COLO668 (cell line): Measurements from ENCODE around the gene PGAP6.
"Not testable (repeated sequence)": the region's sequence is repeated elsewhere in the genome, so short reads cannot be mapped to it uniquely, and the experiment has no call there.

Experiments
- DNase-seq: peaks from one replicate; lab custom pipeline; 2025; ENCODE audit not compliant: unreplicated experiment; lab: John Stamatoyannopoulos, UW

Gene PGAP6

DNA sequence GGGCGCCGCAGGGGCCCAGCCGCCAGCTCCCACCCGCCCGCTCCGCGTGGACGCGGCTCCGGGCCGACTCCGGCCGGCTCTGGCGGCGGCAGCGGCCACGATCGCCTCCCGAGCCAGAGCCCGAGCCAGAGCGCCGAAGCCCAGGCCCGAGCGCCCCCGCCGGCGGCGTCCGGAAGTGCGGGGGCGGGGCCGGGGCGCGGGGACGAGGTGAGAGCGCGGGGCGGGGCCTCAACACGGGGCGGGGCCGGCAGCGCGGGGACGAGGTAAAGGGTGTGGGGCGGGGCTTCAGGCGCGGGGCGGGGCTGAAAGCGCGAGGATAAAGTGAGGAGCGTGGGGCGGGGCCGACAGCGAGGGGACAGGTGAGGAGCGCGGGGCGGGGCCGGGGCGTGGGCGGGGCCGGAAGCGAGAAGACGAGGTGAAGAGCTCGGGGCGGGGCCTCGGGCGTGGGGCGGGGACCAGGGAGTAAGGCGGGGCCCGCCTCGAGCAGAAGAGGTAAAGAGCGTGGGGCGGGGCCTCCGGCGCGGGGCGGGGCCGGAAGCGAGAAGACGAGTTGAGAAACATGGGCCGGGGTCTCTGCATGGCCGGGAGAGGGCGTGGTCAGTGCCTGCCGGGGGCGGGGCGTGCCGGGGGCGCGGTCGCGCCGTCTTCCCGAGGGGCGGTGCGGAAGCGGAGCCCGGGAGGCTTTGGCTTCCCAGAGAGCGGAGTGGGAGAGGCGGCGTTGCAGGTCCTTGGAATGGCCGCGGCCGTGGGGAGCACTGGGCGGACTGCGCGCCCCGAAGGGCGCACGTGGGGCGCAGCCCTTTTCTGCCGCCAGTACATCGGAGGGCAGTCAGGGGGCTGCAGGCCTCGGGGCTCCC, 29.0 kb downstream of the PGAP6 start, which contains the start of gene AXIN1:
Gene AXIN1, minus strand, starts transcription at position 177 of the 857 bp plus-strand sequence. CDS start 5,698 bp downstream, outside the sequence.
- DNase-seq, result peak; percentile 99

DNA sequence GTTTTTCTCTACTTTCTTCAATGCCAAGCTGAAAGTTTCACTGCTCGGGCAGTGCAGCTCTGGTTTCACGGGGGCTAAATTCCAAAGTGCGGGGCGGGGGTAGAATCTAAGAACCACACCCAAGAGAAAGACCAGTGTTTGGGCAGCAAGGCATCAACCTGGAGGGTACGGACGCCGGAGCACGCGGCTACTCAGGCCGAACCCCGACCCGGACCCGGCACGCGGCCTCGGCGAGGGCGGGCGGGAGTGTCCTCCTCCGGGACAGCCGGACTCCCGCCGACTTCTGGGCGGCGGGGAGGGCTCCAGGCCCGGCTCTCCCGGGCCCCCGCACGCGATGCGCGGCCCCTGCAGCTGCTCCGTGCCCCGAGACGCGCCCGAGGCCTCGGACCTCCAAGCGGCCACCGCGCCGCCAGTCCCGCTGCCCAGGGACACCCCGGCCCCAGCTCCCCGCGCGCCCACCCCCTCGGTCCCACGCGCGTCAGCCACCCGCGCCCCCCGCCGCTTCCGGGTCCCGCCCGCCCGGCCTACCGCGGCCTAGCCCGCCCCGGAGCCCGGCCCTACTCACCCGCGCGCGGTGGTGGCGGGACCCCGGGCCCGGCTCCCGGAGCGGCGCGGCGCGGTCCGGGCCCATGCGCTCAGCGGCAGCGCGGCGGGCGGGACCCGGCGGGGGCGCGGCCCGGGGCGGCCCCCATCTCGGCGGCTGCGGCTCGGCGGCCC, 29.8 kb downstream of the PGAP6 start:
- DNase-seq, result peak; percentile 58

DNA sequence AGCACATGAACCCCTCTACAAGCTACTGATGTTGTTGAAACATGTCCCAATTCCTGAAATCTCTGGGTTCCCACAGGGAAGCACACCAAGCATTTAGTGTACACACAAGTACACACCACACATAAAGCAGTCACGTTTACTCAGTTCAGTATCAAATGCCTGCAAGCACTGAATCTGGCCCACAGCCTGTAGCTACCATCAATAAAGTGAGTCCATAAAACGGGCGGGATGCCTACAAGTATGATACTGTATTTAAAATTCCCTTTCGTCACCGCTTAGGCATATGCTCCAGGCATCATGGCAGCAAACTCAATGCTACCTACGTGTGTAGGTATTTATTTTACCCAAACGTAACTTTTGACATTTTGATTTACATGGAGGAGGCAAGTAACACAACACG, 31.6 kb downstream of the PGAP6 start:
- DNase-seq, result no peak

DNA sequence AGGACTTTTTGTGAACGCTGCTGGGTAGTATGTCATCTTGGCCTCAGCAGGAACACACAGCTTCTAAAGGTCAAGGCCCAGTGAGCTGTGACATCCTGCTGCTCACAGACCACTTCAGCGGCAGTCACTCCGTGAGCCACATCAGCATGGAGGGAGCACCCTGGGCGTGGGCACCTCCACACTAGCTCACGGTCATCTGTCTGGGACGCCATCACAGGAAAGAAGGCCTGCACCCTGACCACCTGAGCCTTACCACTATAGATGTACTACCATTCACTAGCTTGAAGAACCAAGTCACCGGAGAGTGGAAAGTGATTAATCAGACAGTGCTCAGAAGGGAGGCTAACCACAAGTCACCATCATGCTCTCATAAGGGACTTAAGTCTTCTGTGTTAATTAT, 32.6 kb downstream of the PGAP6 start:
- no peak for DNase-seq

DNA sequence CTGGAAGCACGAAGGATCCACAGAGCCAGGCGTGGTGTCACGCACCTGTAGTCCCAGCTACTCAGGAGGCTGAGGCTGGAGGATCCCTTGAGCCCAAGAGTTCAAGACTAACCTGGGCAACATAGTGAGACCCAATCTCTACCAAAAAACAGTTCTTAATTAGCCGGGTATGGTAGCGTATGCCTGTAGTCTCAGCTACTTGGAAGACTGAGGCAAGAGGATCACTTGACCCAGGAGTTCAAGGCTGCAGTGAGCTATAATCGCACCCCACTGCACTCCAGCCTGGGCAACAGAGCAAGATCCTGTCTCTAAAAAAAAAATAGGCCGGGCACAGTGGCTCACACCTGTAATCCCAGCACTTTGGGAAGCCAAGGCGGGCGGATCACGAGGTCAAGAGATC, 33.3 kb downstream of the PGAP6 start:
- DNase-seq, result not testable (repeated sequence)

GRCh38 chr16:347203-347602, 34.6 kb downstream of the PGAP6 start:
- no peak for DNase-seq

GRCh38 chr16:346587-346986, 35.2 kb downstream of the PGAP6 start:
- no peak for DNase-seq

- no peak for DNase-seq
Measured at GRCh38 chr16:345772-346171, 36.0 kb downstream of the PGAP6 start.

DNA sequence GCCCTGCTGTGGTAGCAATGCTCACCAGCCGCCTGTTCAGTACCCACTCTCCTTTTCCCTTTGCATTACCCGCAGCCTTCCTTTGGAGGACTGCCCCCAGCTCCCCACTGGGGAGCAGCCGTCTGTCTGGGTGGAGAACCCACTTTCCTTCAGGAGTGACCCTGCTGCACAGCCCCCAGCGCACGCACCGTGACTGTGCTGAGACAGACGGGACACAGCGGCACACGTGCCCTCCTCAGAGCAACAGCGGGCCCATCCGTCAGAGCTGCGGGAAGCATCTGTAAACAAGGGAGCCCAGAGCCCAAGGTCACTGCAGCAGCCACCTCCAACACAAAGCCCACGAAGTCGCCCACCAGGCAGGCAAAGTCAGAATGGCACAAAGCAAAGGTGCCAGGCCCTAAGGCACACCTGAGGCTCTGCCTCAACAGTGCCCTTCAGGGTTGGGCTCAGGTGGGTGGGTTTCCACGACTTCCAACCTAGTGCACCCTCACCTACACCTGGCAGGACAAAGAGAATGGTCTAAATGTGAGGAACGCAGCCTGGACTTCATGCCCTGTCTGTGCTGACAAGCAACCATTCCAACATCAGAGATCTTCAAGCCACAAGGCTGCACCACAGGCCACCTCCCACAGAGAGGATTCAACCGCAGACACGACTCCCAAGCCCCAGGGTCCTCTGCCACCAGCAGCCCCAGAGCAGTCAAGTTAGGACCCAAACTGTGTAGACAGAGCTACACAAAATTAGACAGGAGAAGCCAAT, 39.1 kb downstream of the PGAP6 start:
- DNase-seq, result no peak

DNA sequence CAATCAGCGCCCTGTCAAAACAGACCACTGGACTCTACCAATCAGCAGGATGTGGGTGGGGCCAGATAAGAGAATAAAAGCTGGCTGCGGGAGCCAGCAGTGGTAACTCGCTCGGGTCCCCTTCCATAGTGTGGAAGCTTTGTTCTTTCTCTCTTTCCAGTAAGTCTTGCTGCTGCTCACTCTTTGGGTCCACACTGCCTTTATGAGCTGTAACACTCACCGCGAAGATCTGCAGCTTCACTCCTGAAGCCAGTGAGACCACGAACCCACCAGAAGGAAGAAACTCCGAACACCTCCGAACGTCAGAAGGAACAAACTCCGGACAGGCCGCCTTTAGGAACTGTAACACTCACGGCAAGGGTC, 39.8 kb downstream of the PGAP6 start:
- not testable (repeated sequence) for DNase-seq

DNA sequence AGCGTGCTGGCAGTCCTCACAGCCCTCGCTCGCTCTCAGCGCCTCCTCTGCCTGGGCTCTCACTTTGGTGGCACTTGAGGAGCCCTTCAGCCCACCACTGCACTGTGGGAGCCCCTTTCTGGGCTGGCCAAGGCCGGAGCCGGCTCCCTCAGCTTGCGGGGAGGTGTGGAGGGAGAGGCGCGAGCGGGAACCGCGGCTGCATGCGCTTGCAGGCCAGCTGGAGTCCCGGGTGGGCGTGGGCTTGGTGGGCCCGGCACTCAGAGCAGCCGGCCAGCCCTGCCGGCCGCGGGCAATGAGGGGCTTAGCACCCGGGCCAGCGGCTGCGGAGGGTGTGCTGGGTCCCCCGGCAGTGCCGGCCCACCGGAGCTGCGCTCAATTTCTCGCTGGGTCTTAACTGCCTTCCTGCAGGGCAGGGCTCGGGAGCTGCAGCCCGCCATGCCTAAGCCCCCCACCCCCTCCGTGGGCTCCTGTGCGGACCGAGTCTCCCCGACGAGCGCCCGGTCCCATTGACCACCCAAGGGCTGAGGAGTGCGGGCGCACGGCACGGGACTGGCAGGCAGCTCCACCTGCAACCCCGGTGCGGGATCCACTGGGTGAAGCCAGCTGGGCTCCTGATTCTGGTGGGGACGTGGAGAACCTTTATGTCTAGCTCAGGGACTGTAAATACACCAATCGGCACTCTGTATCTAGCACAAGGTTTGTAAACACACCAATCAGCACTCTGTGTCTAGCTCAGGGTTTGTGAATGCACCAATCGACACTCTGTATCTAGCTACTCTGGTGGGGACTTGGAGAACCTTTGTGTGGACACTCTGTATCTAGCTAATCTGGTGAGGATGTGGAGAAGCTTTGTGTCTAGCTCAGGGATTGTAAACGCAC, 40.4 kb downstream of the PGAP6 start:
- DNase-seq, result not testable (repeated sequence)

GRCh38 chr16:340370-341091, 41.2 kb downstream of the PGAP6 start:
- DNase-seq, result no peak

DNA sequence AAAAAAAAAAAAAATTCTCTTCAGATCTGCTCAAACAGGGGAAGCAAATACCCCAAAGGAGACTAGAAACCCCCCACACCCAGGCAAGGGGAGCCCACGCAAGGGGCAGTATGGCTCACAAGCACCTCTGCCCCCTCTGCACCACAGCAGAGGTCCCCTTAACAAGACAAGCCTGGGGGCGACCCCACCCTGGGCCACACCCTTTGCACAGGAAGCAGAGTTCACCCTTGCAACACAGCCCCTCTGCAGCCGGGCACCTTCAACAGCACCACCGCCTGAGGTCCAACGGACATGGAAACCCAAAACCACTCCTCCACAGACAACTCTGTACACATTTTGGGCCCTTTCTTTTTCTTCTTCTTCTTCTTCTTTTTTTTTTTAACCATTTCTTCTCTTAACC, 42.1 kb downstream of the PGAP6 start:
- DNase-seq, result no peak

- no peak for DNase-seq
Measured at GRCh38 chr16:337975-338575, 43.7 kb downstream of the PGAP6 start.

GRCh38 chr16:337437-337836, 44.3 kb downstream of the PGAP6 start:
- peak; percentile 32 for DNase-seq

DNA sequence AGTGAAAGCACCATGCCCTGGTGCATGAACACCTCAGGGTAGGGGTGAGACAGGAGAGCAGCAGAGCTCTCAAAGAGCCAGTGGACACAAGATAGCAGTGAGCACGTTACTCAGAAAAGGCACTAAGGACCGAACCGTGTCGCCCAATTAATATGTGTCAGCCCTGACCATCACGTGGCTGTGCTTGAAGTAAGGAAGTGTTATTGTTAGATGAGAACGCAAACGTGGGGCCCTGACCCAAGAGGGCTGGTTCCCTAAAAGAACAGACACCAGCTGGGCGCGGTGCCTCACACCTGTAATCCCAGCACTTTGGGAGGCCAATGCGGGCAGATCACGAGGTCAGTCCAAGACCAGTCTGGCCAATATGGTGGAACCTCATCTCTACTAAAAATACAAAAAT, 45.5 kb downstream of the PGAP6 start:
- no peak for DNase-seq

GRCh38 chr16:334861-335632, 46.7 kb downstream of the PGAP6 start:
- not testable (repeated sequence) for DNase-seq

GRCh38 chr16:334164-334832, 47.5 kb downstream of the PGAP6 start:
- DNase-seq, result not testable (repeated sequence)
